ENCODE results near the gene HSFX4.
"Not testable (repeated sequence)": the region's sequence is repeated elsewhere in the genome, so short reads cannot be mapped to it uniquely, and the experiment has no call there.

Gene HSFX4

GRCh38 chrX:149929400-149929799 is at the start of gene HSFX4:
Gene HSFX4, plus strand, starts transcription at chrX:149929573. Its CDS starts 72 bp downstream, at chrX:149929645.
- not testable (repeated sequence) for DNase-seq (ENCODE audit: low spot score)

GRCh38 chrX:149881081-149881711 is 48.2 kb upstream of the HSFX4 start, which contains the start of gene MAGEA8:
Gene MAGEA8, plus strand, starts transcription at chrX:149881183. Its CDS starts 3,090 bp downstream, at chrX:149884273.
- DNase-seq (ENCODE audit: low spot score): no peak

- not testable (repeated sequence) for DNase-seq (ENCODE audit: low spot score)
Observed at GRCh38 chrX:149890828-149891227, 38.5 kb upstream of the HSFX4 start.

GRCh38 chrX:149898554-149898953 is 30.8 kb upstream of the HSFX4 start:
- DNase-seq (ENCODE audit: low spot score): no peak

GRCh38 chrX:149903889-149904748 is 25.3 kb upstream of the HSFX4 start:
- peak; percentile 21 for DNase-seq (ENCODE audit: low spot score)

- DNase-seq (ENCODE audit: low spot score): no peak
Observed at GRCh38 chrX:149908308-149908707, 21.1 kb upstream of the HSFX4 start.

GRCh38 chrX:149908727-149909126 is 20.6 kb upstream of the HSFX4 start:
- no peak for DNase-seq (ENCODE audit: low spot score)

- DNase-seq (ENCODE audit: low spot score): no peak
Observed at GRCh38 chrX:149909324-149910177, 19.8 kb upstream of the HSFX4 start.

- DNase-seq (ENCODE audit: low spot score): no peak
Observed at GRCh38 chrX:149910178-149910695, 19.1 kb upstream of the HSFX4 start.

- no peak for DNase-seq (ENCODE audit: low spot score)
Observed at GRCh38 chrX:149916745-149917392, 12.5 kb upstream of the HSFX4 start.

GRCh38 chrX:149923836-149924235 is 5.5 kb upstream of the HSFX4 start:
- DNase-seq (ENCODE audit: low spot score): not testable (repeated sequence)

- DNase-seq (ENCODE audit: low spot score): not testable (repeated sequence)
Observed at GRCh38 chrX:149924434-149924833, 4.9 kb upstream of the HSFX4 start.

GRCh38 chrX:149927245-149927963 is 2.0 kb upstream of the HSFX4 start:
- DNase-seq (ENCODE audit: low spot score): not testable (repeated sequence)

- not testable (repeated sequence) for DNase-seq (ENCODE audit: low spot score)
Observed at GRCh38 chrX:149927964-149928258, 1.5 kb upstream of the HSFX4 start.

- not testable (repeated sequence) for DNase-seq (ENCODE audit: low spot score)
Observed at GRCh38 chrX:149928635-149929034, 738 bp upstream of the HSFX4 start.

- DNase-seq (ENCODE audit: low spot score): not testable (repeated sequence)
Observed at GRCh38 chrX:149931355-149931754, 2.0 kb downstream of the HSFX4 start.

GRCh38 chrX:149932150-149932549 is 2.8 kb downstream of the HSFX4 start:
- DNase-seq (ENCODE audit: low spot score): not testable (repeated sequence)

- not testable (repeated sequence) for DNase-seq (ENCODE audit: low spot score)
Observed at GRCh38 chrX:149932970-149933369, 3.6 kb downstream of the HSFX4 start.

GRCh38 chrX:149933547-149933946 is 4.2 kb downstream of the HSFX4 start:
- not testable (repeated sequence) for DNase-seq (ENCODE audit: low spot score)

GRCh38 chrX:149937328-149937727 is 8.0 kb downstream of the HSFX4 start:
- DNase-seq (ENCODE audit: low spot score): not testable (repeated sequence)

Data from hematopoietic multipotent progenitor cell treated with erythropoietin and hydrocortisone succinate and interleukin-3 and kit ligand, for 15 days (in vitro differentiated cells).